Measurements from ENCODE around the gene PIK3CB. TPM values are rescaled to one million over a fixed set of nuclear protein-coding genes. Genes with fewer than 3 reads are reported as not detected.

The PIK3CB gene
- total and polyA plus RNA-seq, 2 of the 8 experiments (the other 6 are each of a cell fraction or from before 2014, with no cell fraction given), result 8.3 to 35.2 TPM

- TF ChIP-seq CHD7 (IDR thresholded peaks at IDR 0.05; ENCODE audit: insufficient replicate concordance, low read length) (no peak), CTBP2 (IDR thresholded peaks at IDR 0.05; ENCODE audit: borderline replicate concordance, insufficient read depth, insufficient read length, low read length) (no peak), FOSL1 (IDR thresholded peaks at IDR 0.05; ENCODE audit: insufficient read depth, low read depth, low read length) (no peak), CBX8 (IDR thresholded peaks at IDR 0.05; ENCODE audit: borderline replicate concordance, low read depth, low read length) (no peak), POU5F1 (IDR thresholded peaks at IDR 0.05; ENCODE audit: low read depth, low read length) (no peak), YY1 (IDR thresholded peaks at IDR 0.05; ENCODE audit: low read depth, low read length) (no peak)
Observed at GRCh38 chr3:138875754-138876664, 41.3 kb upstream of the PIK3CB start (continued).
